Measurements from ENCODE around the gene BEAN1.

DNA sequence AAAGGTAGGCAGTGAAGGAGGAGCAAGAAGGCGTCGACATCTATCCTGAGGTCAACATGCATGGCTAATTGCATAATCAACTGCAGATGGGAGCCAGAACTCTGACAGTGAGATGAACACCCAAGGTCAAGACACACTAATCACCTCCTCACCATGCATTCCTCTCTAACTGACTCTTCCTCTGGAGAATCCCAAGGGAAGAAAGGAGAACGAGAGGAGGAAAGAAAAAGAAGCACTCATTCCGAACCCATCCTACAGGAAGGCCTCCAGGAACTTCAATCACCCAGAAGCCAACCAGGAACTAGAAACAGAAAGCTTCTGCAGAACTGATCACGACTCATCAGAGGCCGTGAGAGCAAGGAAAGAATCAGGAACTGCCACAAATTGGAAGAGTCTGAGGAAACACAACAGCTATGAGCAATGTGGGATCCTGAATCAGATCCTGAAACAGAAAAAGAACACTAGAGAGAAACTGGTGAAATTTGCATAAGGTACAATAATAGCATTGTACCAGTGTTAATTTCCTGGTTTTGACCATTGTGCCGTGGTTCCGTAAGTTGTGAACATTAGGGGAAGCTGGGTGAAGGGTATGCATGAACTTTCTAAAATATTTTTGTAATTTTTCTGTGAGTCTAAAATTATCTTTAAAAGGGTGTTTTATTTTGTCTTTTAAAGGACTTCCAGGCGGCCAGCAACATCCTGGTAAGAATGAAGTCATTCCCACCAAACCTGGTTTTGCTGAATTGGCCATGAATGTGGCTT, 10.0 kb upstream of the BEAN1 start:
- no peak for TF ChIP-seq TAF1 (IDR thresholded peaks at IDR 0.05; ENCODE audit: borderline replicate concordance, low read depth, low read length)
- TF ChIP-seq, protein P1, sequence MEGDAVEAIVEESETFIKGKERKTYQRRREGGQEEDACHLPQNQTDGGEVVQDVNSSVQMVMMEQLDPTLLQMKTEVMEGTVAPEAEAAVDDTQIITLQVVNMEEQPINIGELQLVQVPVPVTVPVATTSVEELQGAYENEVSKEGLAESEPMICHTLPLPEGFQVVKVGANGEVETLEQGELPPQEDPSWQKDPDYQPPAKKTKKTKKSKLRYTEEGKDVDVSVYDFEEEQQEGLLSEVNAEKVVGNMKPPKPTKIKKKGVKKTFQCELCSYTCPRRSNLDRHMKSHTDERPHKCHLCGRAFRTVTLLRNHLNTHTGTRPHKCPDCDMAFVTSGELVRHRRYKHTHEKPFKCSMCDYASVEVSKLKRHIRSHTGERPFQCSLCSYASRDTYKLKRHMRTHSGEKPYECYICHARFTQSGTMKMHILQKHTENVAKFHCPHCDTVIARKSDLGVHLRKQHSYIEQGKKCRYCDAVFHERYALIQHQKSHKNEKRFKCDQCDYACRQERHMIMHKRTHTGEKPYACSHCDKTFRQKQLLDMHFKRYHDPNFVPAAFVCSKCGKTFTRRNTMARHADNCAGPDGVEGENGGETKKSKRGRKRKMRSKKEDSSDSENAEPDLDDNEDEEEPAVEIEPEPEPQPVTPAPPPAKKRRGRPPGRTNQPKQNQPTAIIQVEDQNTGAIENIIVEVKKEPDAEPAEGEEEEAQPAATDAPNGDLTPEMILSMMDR (IDR thresholded peaks at IDR 0.05), result no peak
- TF ChIP-seq FOXJ3 (CRISPR knock-in tag; IDR thresholded peaks at IDR 0.05), result no peak
- no peak for TF ChIP-seq EZH2phosphoT487 (IDR thresholded peaks at IDR 0.05; ENCODE audit: borderline replicate concordance, low read depth)
- no peak for TF ChIP-seq YY1 (IDR thresholded peaks at IDR 0.05; ENCODE audit: low read depth)
- TF ChIP-seq, protein P2, sequence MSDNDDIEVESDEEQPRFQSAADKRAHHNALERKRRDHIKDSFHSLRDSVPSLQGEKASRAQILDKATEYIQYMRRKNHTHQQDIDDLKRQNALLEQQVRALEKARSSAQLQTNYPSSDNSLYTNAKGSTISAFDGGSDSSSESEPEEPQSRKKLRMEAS (IDR thresholded peaks at IDR 0.05; ENCODE audit: low read depth), result no peak
- TF ChIP-seq NFIC (IDR thresholded peaks at IDR 0.05; ENCODE audit: borderline replicate concordance), result no peak
- TF ChIP-seq SIN3A (IDR thresholded peaks at IDR 0.05; ENCODE audit: borderline replicate concordance, low read depth, low read length), result no peak
- TF ChIP-seq TCF12 (IDR thresholded peaks at IDR 0.05), result no peak
- no peak for TF ChIP-seq POLR2AphosphoS5 (IDR thresholded peaks at IDR 0.05; ENCODE audit: low read depth, low read length)
- TF ChIP-seq FOSL2 (IDR thresholded peaks at IDR 0.05; ENCODE audit: borderline replicate concordance, low read depth), result no peak
- TF ChIP-seq EP300 (IDR thresholded peaks at IDR 0.05; ENCODE audit: borderline replicate concordance in 1 of 2, low read depth in 1 of 2, low read length in 1 of 2), result no peak
- no peak for TF ChIP-seq MXI1 (IDR thresholded peaks at IDR 0.05; ENCODE audit: low read depth, low read length)
- TF ChIP-seq, protein P3, sequence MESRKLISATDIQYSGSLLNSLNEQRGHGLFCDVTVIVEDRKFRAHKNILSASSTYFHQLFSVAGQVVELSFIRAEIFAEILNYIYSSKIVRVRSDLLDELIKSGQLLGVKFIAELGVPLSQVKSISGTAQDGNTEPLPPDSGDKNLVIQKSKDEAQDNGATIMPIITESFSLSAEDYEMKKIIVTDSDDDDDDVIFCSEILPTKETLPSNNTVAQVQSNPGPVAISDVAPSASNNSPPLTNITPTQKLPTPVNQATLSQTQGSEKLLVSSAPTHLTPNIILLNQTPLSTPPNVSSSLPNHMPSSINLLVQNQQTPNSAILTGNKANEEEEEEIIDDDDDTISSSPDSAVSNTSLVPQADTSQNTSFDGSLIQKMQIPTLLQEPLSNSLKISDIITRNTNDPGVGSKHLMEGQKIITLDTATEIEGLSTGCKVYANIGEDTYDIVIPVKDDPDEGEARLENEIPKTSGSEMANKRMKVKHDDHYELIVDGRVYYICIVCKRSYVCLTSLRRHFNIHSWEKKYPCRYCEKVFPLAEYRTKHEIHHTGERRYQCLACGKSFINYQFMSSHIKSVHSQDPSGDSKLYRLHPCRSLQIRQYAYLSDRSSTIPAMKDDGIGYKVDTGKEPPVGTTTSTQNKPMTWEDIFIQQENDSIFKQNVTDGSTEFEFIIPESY (IDR thresholded peaks at IDR 0.05; ENCODE audit: borderline replicate concordance, low read depth), result no peak

Data from SK-N-SH (cell line).